Motor neuron (in vitro differentiated cells): ENCODE data around the gene HSPA9. TPM values are rescaled to one million over a fixed set of nuclear protein-coding genes. Genes with fewer than 3 reads are reported as not detected.

Experiments used
- ATAC-seq, 8 experiments: fragments of 200-7000 bp; cut with Tn5 transposase; replicated peaks in 6 of 8; 2 replicates each; pipeline ENCODE4 v1.8.0; 2021; ENCODE audit warnings: mild to moderate bottlenecking in 8 of 8, moderate library complexity in 8 of 8
- H3K27ac ChIP-seq, 2 donors: fragments of 250-450 bp; sonication (Bioruptor Pico); 2 replicates each; pipeline ENCODE4 v1.9.0; 2021; ENCODE audit warnings: antibody characterized with exemption in 2 of 2, mild to moderate bottlenecking in 2 of 2, moderate library complexity in 1 of 2
- H3K4me1 ChIP-seq, 2 donors: fragments of 250-450 bp; sonication (Bioruptor Pico); replicated peaks in 1 of 2; 2 replicates each; pipeline ENCODE4 v1.6.1; 2021; ENCODE audit warnings: antibody characterized with exemption in 2 of 2, mild to moderate bottlenecking in 2 of 2, moderate library complexity in 1 of 2
- H3K4me3 ChIP-seq, 5 donors: fragments of 250-450 bp; sonication (Bioruptor Pico); 2 replicates each; pipeline ENCODE4 v1.9.0; 2021; ENCODE audit warnings: antibody characterized with exemption in 5 of 5, mild to moderate bottlenecking in 5 of 5, moderate library complexity in 4 of 5
- WGBS, 10 experiments: fragments of 450-650 bp; shearing (Covaris generic); methylation state at CpG; one replicate each; pipeline ENCODE4 v1.0.0; 2022; 5-methylcytosine and 5-hydroxymethylcytosine counted together
- in situ Hi-C, 9 experiments: fragments of 400-800 bp; cut with MboI; loops; one replicate each; pipeline ENCODE4 v1.15.0; 2021; ENCODE audit warnings: low sequenced_read_pairs in 9 of 9, low pct_unique_long_range_greater_than_20kb in 2 of 9; ENCODE audit not compliant: unreplicated experiment in 9 of 9
- total RNA-seq, 8 experiments: library from RNA; unstranded; fragments of 300-600 nt; gene quantifications; 2 replicates each; pipeline versions ENCODE4 v1.2.3 to v1.2.4, GENCODE V29; 2022

Gene HSPA9
- total RNA-seq, 8 experiments from 2014 or later: 195 to 371 (median 307) TPM

DNA sequence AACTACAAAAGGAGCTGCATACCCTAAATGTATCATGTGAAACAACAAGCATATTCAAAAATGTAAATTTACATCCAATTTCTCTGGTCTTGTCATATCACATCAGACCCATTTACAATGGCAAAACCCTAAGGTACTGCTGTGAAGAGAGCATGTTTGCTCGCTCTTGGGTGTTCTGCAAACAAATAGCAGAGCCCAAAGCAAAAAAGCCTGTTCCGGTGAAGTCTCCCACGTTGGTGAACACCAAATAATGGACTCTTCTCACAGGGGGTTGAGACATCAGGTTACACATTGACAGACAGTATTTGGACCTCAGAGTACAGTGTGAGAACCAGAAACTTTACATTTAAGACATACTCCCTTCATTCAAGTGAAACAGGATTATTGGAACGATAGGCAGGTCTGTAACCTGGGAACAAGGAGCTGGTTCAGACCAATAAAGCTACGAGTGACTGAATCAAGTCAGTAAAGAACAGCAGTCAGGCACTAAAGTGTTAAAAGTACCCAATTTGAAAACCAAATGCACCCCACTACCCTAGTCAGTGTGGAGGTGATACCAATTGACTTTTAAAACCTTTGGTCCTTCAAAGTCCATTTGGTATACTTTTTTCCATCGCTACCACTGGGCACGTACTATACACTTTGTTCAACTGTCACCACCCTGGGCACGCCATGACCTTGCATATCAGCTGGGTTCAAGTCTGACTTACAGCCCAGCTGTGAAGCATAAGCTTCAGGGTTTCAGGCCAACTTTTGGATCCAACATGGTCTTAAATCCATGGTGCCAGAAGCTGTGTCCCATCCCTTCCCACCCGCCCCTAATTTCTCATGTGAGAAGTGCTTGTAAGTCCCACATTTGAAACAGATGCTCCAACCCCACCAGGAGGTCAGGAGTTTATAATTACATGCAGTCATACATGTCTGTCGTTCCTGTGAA, 68.6 kb downstream of the HSPA9 start:
- no peak overlapping the region for H3K27ac ChIP-seq
- 50 to 100% (median 76%) methylated on average over 1 to 7 of the region's 10 CpGs for WGBS, 10 experiments
- ATAC-seq: peak in 2 of 8 experiments; percentile 5 to 16
- no peak overlapping the region for H3K4me3 ChIP-seq
- H3K4me1 ChIP-seq: no peaks in the 10 kb centered on the region
- in situ Hi-C loops: no loop called here

DNA sequence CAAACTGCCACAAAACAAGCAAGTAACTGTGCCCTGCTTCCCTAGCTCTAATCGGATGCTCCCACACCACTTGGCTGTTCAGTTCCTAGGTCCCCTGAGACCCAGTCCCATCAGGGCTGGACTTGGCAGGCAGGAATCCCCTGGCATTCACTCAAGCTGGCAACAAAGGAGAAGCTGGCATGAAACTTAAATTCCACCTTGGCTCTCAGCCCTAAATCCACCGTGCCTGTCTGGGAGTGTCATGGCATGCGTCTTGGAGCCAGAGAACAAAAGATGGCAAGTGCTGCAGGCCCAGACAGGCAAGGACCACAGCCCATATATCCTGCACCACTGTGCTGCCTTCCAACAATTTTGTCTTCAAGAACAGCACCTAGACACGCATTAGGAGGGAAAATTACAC, 70.4 kb downstream of the HSPA9 start:
- Histone ChIP-seq H3K27ac (no peak overlapping the region), H3K4me3 (no peak overlapping the region), H3K4me1 (no peaks in the 10 kb centered on the region)
- peak in 3 of 8 experiments; percentile 24 to 72 (median 36) for ATAC-seq
- WGBS, 10 experiments: 40 to 80% (median 70%) methylated on average over 1 to 3 of the region's 4 CpGs; no CpG with 5 or more reads in 7 of the 10 experiments
- in situ Hi-C loops: no loop called here

Other genes starting within 250 kb of the HSPA9 start
- gene CDC25C, start 243.6 kb downstream of the HSPA9 start, total RNA-seq: 10 to 100 TPM in 2 of 8 experiments, 1 to 10 TPM in 3, under 1 TPM in 3; 0.15 to 17.7 (median 1.3) TPM
- gene FAM53C, start 237.1 kb downstream of the HSPA9 start, total RNA-seq: 10 to 100 TPM; 23.2 to 47.0 (median 29.5) TPM
- gene KDM3B, start 222.7 kb downstream of the HSPA9 start, total RNA-seq: 10 to 100 TPM; 26.3 to 78.4 (median 56.4) TPM
- 100 to 1,000 TPM in 1 of 8 experiments, 10 to 100 TPM in 4, 1 to 10 TPM in 3; 1.2 to 116 (median 61.3) TPM for gene REEP2, start 136.3 kb downstream of the HSPA9 start, total RNA-seq
- 10 to 100 TPM in 3 of 8 experiments, 1 to 10 TPM in 5; 2.7 to 65.5 (median 4.9) TPM for gene EGR1, start 109.9 kb downstream of the HSPA9 start, total RNA-seq
- gene ETF1, start 32.2 kb downstream of the HSPA9 start, total RNA-seq: 100 to 1,000 TPM in 3 of 8 experiments, 10 to 100 TPM in 5; 44.1 to 126 (median 76.9) TPM
- 100 to 1,000 TPM; 176 to 339 (median 205) TPM for gene CTNNA1, start 178.0 kb upstream of the HSPA9 start, total RNA-seq